ENCODE data around the gene EARS2.

EARS2 gene

DNA sequence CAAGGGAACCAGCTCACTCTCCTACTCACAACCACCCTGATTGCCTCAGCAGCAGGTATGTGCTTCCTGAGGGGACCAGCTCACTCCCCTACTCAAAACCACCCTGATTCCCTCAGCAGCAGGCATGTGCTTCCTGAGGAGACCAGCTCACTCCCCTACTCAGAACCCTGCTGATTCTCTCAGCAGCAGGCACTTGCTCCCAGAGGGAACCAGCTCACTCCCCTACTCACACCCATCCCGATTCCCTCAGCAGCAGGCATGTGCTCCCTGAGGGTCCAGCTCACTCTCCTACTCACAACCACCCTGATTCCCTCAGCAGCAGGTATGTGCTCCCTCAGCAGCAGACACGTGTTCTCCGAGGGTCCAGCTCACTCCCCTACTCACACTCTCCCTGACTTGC is 78.0 kb downstream of the EARS2 start:
- ChIA-PET CTCF (no interaction called here), POLR2A (no interaction called here)
- DNase-seq (ENCODE audit: extremely low spot score): no peak
- TF ChIP-seq HDGF (IDR thresholded peaks at IDR 0.05; ENCODE audit: borderline replicate concordance) (no peak), LEF1 (IDR thresholded peaks at IDR 0.05; ENCODE audit: borderline replicate concordance) (no peak), TARDBP (IDR thresholded peaks at IDR 0.05) (no peak), PKNOX1 (IDR thresholded peaks at IDR 0.05) (no peak), FOXA1 (IDR thresholded peaks at IDR 0.05) (no peak), SUZ12 (IDR thresholded peaks at IDR 0.05) (no peak), ELF4 (IDR thresholded peaks at IDR 0.05) (no peak), SP1 (IDR thresholded peaks at IDR 0.05) (no peak), FOXM1 (IDR thresholded peaks at IDR 0.05; ENCODE audit: borderline replicate concordance) (no peak), FOXK2 (IDR thresholded peaks at IDR 0.05) (no peak), L3MBTL2 (conservative IDR thresholded peaks at IDR 0.05) (no peak), BHLHE40 (IDR thresholded peaks at IDR 0.05; ENCODE audit: borderline replicate concordance) (no peak)

GRCh38 chr16:23478566-23478965 is 78.6 kb downstream of the EARS2 start:
- CTCF ChIA-PET: no interaction called here
- no peak for DNase-seq (ENCODE audit: extremely low spot score)
- POLR2A ChIA-PET: no interaction called here
- TF ChIP-seq SUZ12 (IDR thresholded peaks at IDR 0.05) (no peak), LEF1 (IDR thresholded peaks at IDR 0.05; ENCODE audit: borderline replicate concordance) (no peak), TARDBP (IDR thresholded peaks at IDR 0.05) (no peak), FOXM1 (IDR thresholded peaks at IDR 0.05; ENCODE audit: borderline replicate concordance) (no peak), FOXA1 (IDR thresholded peaks at IDR 0.05) (no peak), ARNT (IDR thresholded peaks at IDR 0.05) (no peak), L3MBTL2 (conservative IDR thresholded peaks at IDR 0.05) (no peak), PKNOX1 (IDR thresholded peaks at IDR 0.05) (no peak), CTBP1 (IDR thresholded peaks at IDR 0.05; ENCODE audit: borderline replicate concordance) (no peak), ZNF384 (IDR thresholded peaks at IDR 0.05) (no peak), BHLHE40 (IDR thresholded peaks at IDR 0.05; ENCODE audit: borderline replicate concordance) (no peak), ELF4 (IDR thresholded peaks at IDR 0.05) (no peak), FOXK2 (IDR thresholded peaks at IDR 0.05) (no peak), NFRKB (IDR thresholded peaks at IDR 0.05) (no peak), HDGF (IDR thresholded peaks at IDR 0.05; ENCODE audit: borderline replicate concordance) (no peak)

- TF ChIP-seq SP1 (IDR thresholded peaks at IDR 0.05): no peak
Measured at GRCh38 chr16:23476289-23476688, 80.9 kb downstream of the EARS2 start.

More at GRCh38 chr16:23476289-23476688, 80.9 kb downstream of the EARS2 start:
- CTCF ChIA-PET: no interaction called here
- DNase-seq (ENCODE audit: extremely low spot score): no peak
- POLR2A ChIA-PET: interaction anchor here (1.2 kb wide), 1 partner anchor 121 kb away, joined by 3 read pairs; no protein-coding TSS in a partner anchor
